Hematopoietic multipotent progenitor cell treated with erythropoietin and hydrocortisone succinate and interleukin-3 and kit ligand, for 17 days (in vitro differentiated cells): ENCODE data around the gene OXA1L.
"Not testable (repeated sequence)": the region's sequence is repeated elsewhere in the genome, so short reads cannot be mapped to it uniquely, and the experiment has no call there.

Experiments
- DNase-seq: peaks from one replicate; pipeline ENCODE4 v3.0.0-alpha.2; 2015; ENCODE audit warnings: low spot score

The OXA1L gene

DNA sequence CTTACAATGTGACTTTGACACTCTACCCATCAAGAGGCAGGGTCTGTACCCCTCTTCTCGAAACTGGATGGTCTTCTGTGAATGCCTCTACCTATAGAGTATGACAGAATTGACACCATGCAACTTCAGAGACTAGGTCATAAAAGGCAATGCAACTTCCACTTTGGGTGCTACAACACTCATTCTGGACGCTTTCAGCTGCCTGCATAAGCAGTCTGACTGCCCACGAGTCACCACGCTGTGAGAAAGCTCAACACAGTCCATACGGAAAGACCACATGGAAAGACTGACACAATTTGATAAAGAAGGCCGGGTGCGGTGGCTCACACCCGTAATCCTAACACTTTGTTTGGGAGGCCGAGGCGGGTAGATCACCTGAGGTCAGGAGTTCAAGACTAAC lies 33.9 kb downstream of the OXA1L start:
- no peak for DNase-seq

DNA sequence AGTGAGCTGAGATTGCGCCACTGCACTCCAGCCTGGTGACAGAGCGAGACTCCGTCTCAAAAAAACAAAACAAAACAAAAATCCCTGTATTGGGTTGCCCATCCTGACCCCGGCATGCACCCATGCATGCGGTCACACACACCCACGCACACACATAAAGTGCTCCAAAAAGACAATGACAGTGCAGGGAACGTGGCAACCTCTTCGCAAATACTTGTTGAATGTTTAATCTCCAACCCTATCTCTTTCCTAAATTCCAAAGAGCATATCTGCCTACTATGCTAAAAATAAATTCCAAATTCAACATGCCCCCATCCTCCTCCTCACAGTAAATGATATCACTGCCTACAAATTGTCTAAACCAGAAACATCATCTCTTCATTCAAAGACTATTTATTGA lies 35.2 kb downstream of the OXA1L start:
- DNase-seq = no peak

DNA sequence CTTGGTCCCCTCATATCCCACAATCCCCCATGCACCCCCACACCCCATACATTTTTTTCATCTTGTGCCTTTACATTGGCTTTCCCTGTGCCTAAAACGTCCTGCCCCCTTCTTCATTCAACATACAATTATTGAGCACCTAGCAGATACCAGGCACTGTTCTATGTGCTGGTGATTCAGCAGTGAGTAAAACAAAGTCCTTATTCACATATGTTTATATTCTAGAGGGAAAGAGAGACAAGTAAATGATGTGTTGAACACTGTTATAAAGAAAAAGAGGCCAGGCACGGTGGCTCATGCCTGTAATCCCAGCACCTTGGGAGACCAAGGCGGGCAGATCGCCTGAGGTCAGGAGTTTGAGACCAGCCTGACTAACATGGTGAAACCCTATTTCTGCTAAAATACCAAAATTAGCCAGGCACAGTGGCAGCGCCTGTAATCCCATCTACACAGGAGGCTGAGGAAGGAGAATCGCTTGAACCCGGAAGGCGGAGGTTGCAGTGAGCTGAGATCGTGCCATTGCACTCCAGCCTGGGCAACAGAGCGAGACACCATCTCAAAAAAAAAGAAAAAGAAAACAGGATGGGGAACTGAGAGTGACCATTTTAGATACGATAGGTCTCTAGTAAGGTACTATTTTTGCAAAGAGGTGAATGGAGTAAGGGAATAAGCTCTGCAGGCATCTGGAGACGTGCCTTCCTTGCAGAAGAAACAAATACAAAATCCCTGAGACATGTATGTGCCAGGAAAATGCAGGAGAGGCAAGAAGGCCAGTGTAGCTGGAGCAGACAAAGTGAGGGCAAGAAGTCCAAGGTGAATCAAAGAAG lies 36.6 kb downstream of the OXA1L start:
- no peak for DNase-seq

DNA sequence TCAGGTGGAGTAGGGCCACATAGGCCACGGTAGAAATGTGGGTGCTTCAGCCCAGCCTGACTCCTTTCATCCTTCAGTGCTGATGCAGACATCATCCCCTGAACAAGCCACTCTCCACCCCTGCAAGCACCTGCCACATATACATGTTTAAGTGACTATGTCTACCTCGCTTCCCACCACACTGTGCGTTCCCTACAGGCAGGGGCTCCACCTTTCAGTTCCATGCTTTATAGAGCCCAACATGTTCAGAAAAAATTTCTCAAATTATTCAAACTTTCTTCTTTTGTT lies 37.1 kb downstream of the OXA1L start:
- DNase-seq = no peak

DNA sequence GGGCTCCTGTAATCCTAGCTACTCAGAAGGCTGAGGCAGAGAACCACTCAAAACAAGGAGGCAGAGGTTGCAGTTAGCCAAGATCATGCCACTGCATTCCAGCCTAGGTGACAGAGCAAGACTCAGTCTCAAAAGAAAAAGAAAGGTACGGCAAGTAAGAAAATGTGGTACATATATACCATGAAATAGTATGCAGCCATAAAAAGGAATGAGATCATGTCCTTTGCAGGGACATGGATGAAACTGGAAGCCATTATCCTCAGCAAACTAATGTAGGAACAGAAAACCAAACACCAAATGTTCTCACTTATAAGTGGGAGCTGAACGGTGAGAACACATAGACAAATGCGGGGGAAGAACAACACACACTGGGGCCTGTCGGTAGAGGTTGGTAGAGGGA lies 38.7 kb downstream of the OXA1L start:
- DNase-seq = not testable (repeated sequence)

DNA sequence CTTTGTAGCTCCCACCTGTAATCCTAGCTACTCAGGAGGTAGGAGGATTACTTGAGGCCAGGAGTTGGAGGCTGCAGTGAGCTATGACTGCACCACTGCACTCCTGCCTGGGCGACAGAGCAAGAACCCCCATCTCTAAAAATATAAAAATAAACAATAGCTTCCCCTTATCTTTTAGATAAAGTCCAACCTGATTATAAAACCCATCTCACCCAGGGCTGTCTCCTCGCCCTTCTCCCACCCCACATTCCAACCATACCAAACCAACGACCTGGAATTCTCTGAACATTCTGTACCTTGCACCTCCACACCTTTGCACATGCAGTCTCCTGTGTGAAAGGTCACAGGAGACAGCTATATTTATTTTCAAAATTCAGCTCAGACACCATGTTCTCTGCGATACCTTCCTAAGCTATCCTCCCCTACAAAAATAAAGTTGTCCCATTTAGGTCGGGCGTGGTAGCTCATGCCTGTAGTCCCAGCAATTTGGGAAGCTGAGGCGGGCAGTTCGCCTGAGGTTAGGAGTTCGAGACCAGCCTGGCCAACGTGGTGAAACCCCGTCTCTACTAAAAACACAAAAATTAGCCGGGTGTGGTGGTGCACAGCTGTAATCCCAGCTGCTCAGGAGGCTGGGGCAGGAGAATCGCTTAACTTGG lies 41.1 kb downstream of the OXA1L start:
- DNase-seq = no peak

DNA sequence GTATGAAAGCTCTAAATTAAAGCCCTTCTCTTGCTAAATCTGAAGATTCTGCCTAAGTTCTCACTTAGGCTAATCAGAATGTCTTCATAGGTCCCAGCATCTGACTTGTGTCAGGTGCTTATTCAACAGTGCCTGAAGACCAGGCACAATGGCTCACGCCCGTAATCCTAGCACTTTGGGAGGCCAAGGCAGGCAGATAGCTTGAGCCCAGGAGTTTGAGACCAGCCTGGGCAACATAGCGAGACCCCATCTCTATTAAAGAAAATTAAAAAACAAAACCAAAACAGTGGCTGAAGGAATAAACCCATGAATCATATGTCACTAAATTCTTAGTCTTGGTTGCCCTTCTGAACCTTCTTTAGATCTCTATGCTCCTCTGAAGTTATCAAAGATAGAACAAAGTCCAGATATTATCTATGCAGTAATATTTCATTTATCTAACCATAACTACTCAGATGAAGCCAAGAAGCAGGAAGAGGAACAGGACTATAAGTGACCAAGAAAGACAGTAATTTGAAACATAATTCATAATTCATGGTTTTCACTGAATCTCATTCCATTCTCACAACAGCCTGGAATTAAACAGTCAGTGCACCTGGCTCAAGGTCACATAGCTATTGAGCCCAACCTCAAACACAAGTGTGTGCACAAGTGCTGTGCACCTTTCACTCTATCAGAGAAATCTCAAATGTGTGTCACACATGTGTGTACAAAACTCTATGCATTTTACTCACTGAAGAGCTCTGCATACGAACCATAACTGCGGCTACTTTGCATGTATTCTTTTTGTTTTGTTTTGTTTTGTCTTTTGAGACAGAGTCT lies 42.1 kb downstream of the OXA1L start:
- no peak for DNase-seq

DNA sequence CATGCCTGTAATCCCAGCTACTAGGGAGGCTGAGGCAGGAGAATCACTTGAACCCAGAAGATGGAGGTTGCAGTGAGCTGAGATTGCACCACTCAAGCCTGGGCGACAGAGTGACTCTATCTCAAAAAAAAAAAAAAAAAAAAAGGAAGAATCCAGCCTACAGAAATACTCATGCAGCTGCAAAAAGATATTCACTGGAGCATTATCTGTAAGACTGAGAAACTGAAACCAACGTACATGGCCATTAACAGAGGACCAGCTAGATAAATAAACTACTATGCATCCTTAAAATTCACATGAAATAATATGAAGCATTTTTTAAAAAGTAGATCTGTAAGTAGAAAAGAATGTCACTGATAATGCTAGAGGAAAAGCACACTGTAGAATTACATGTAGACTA lies 45.2 kb downstream of the OXA1L start:
- DNase-seq = no peak

DNA sequence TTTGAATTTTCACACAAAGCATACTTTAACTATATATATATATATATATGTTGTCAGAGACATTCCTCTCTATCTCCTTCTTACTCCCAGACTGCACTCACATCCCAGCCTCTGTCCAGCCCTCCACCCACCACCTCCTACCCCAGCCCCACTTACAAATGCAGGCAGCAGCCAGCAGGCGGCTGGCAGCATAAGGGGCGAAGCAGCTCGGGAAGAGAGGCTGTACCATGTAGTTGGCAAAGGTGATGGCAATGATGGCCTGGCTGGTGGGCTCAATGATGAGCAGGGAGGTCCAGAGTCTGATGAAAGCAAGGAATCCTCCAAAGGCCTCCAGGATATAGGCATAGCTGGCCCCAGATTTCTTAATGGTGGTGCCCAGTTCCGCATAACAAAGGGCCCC lies 46.3 kb downstream of the OXA1L start:
- DNase-seq = no peak

DNA sequence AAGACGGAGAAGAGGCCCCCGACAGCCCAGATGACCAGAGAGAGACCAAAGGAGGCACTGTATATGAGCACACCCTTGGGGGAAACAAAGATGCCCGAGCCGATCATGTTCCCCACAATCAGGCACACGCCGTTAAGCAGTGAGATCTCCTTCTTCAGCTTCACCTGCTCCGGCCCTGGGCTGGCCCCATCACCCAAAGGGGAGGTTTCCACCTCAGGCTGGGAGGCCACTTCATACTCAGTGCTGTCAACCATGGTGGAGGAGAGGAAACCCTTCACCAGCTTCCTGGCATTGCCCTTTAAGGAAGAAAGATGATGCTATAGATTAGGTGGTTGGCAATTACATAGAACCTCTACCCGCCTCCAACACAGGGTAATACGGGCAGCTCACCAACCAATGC lies 46.7 kb downstream of the OXA1L start:
- DNase-seq = no peak

DNA sequence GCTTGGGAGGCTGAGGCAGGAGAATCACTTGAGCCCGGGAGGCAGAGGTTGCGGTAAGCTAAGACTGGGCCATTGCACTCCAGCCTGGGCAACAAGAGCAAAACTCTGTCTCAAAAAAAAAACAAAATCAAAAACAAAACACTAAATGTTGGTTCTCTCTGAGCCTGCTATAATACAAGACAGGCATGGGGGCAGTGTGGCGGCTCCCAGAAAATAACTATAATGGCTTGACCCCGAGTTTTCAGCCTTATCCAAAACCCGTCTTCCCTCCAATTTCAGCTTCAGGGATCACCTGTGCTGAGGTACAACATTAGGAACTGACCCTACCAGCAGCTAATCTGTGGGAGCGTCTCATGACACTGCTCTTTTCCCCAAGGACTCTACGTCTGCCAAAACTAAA lies 47.9 kb downstream of the OXA1L start:
- DNase-seq = no peak

DNA sequence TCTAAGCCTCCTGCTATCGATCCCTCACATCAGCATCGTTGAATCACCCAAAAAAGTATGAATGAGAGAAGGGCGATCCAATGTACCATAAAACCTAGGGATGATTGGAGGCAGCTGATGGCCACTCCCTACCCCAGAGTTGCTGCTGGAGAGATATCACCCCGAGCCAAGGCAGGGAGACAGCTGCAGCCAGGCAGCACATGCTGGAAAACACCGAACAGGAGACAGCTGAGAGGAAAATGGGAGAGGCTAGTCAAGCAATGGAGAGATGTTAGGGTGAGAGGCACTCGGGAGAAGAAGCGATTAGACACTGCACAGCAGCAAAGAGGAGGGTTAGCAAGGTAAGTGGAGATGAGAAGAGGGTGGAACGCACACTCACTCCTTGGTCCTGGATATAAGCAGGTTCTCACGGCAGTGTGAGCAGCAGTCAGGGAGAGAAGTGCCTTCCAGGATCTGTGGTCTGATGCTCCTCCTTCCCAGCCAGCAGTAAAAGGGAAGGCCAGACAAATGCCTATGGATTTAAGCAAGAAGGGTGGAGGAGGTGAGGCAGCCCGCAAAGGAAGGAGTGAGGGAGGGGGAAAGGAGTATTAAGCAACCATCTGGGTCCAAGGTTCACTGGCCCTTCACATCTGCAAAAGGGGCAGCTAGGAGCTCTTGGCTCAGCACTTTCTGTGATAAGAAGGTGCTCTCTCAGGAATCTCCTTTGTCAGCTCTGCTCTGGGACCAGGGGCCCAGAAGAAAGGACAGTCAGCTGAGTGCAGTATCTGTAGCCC lies 48.6 kb downstream of the OXA1L start, which contains the start of gene SLC7A7:
SLC7A7 (minus strand) TSS at position 495 of the 773 bp plus-strand sequence. CDS start 2,037 bp downstream, outside the sequence.
- DNase-seq = no peak

DNA sequence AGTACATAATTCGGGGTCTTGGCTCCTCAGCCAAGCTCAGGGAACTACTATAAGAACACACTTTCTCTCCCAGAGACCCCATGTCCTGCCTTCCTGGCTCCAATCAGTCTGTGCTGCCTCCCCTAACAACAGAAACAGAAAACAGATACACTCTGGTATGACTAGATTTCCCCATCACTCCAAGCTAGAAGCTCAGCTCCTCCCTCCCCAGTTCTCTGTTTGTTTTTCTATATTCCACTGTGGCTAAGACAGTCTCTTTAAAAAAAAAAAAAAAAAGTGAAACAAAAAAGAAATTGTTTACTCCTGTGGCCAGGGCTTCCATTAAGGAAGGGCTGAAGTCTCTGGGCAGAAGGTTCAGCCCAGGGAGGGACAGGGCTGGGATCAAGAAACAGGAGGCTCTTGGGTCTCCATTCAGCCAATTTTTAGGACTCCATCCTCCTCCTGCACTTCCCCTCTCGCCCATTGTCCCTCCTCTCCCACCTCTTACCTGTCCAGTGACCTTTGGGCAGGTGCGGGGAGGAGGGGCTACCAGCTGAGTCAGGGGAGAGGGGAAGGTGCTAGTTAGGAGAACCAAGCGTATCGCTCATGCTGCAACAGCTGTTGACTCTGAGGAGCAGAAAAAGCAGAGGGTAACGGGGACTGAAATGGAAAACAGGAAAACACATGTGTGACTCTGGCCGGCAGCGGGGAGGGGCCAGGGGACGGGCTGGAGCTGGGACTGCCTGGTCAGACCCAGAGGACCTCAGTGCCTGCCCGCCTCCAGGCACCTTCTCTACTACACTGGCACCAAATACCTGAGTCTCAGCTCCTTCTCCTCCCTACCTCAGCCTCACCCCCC lies 52.9 kb downstream of the OXA1L start:
- no peak for DNase-seq

DNA sequence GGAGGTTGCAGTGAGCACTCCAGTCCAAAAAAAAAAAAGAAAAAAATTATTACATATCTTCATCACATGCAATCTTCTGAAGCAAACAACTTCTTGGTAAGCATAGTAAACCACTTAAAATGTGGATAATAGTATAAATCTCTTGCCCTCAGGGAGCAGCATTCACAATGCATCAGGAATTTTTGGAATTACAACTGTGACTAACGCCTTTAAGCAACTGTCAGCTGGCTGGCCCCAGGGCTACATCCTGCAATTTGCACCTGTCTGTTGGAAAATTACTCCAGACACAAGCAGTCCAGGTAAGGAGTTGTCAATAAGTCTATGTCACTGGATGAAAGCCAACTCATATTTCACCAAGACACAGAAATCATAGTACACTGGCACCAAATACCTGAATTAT lies 54.2 kb downstream of the OXA1L start:
- no peak for DNase-seq

DNA sequence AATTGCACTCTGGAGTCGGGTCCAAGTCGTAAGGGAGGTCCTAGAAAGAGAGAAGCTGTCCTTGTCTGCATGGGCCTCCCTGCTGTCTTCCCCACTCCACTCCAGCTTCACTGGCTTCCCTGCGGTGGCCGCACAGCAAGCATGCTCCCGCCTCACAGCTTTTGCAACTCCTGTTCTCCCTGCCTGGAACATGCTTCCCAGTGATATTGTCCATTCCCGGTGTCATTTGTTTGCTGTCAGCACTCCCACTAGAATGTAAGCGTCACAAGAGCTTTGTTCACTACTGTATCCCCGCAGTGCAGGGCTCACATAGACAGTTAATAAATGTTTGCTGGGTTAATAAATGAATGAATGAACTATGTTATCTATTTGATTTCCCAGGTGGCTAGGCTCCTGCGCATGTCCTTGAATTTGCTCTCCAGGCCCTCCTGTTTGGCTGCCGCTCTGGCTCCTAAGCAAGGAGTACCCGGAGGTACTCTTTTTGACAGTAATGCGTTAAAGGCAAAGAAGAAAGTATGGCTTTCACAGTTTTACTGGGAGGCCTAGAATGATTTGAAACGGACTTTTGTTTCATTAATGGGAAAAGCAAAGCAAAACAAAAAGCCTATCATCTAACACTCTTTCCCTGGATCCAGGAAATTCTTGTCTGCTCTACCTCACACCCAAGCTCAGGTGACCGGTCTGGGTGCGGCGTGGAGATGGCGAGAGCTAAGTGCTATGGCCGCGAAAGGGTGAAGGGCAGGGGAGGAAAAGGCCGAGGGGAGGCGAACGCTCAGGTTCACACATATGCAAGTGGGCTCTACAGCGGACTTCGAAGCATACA lies 54.9 kb downstream of the OXA1L start:
- DNase-seq = no peak

DNA sequence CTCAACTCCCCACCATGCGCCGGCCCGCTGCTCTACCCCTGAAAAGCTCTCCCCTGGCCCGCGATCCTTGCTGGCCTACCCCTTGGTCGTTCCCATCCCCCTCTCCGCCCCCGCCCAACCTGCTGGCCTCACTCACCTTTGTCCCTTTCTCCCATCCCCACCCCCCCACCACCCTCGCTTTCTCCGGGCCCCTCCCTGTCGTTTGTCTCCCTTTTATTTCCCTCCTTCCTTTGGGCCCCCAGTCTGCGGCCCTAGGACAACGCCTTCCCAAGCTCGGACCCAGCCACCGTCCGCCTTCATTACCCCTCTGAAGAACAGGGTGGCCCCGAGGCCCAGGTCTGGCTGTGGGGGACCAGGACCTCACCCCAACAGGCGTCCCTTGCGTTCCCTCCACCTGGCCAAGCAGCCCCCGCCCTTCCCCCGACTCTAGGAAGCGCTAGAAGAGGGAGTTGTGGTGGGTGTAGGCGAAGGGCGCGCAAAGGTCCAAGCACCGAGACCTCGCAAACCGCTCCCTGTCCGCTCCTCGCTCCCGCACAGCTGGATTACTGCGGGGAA lies 55.6 kb downstream of the OXA1L start:
- DNase-seq = no peak
